Right lung (tissue), 10 donors: ENCODE results near the gene HHIPL2. TPM values are rescaled to one million over a fixed set of nuclear protein-coding genes. Genes with fewer than 3 reads are reported as not detected.

ENCODE experiments used
- DNase-seq, 2 donors: peaks; one replicate each; pipeline ENCODE4 v3.0.0-alpha.2; 2013
- long read RNA-seq, 8 donors: transcript quantifications; one replicate each; lab custom pipeline, GENCODE V29; 2026
- polyA plus RNA-seq, 5 donors: library from polyadenylated mRNA; unstranded; fragments of 120-200 nt; gene quantifications; one replicate each; pipeline versions ENCODE4 v1.2.1 to v1.2.3, GENCODE V29; 2013; ENCODE audit warnings: inconsistent platforms in 1 of 5, low replicate concordance in 1 of 5; ENCODE audit not compliant: insufficient read length in 5 of 5, insufficient read depth in 1 of 5

HHIPL2 gene
- polyA plus RNA-seq = 1 to 10 TPM in 1 of 5 donors, under 1 TPM in 4; 0.63 to 1.4 (median 0.79) TPM
- long read RNA-seq, donor 1 = 0 reads
- long read RNA-seq, donor 2 = 0 reads
- long read RNA-seq, donor 3, partial matches to known transcripts = 0 of 1 reads
- long read RNA-seq, donor 3, other reads (novel, unspliced or antisense) = 0 of 1 reads
- long read RNA-seq, donor 4 = 0 reads
- long read RNA-seq, donor 5 = 0 reads
- long read RNA-seq, donor 6 = 0 reads
- long read RNA-seq, donor 7 = 0 reads
- long read RNA-seq, donor 8 = 0 reads

DNA sequence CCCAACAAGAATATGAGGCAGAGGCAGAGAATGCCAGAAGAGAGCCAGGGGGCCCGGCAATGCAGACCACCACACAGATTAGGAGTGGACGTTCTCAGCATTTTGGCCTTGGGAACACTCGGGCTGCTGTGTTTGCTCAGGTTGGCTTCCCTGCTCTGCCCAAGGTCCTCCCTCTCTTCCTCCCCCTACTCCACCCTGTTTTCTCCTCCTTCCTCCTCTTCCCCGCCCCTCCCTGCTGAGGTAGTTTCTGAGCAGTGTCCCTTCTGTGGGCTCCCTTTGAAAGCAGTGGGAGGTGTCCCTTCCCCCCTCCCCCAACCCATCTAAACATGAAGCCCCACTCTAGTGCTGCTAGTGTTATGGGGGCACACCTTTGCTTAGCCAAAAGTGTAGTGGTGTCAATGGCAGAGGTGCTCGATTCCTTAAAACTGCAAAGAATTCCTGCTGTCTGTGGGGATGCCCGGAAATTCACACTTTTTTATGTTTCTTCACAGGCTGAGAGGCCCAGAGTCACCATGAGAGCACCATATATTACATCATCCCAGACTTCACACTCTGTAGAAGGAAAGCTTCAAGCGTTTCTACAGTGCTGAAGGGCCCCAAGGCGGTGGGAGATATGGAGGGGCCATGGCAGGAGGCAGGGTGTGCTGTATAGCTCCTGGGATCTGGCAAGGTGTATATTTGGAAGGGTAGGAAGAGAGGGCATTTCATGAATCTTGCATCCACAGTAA lies at the start of gene HHIPL2:
Gene HHIPL2, minus strand, starts transcription at position 161 of the 728 bp plus-strand sequence. Its CDS starts 60 bp downstream, at position 101.
- DNase-seq = no peak

GRCh38 chr1:222596696-222597095 lies 48.8 kb upstream of the HHIPL2 start:
- no peak for DNase-seq

GRCh38 chr1:222594789-222595188 lies 46.9 kb upstream of the HHIPL2 start:
- no peak for DNase-seq

DNA sequence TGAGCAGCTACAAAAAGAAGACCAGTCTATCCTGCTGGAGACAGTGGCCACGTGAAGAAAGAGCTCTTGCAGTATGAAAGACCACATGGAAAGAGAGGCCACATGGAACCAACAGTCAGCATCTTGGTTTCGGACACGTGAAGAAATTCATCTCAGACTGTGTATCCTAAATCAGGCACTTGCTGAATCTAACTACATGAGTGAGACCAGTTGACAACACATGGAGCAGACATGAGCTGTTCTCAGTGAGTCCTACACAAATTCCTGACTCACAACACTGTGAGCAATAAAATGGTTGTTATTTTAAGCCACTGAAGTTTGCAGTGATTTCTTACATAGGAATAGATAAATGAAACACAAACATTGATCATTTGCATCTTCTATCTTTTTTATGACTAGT lies 44.3 kb upstream of the HHIPL2 start:
- DNase-seq = no peak

DNA sequence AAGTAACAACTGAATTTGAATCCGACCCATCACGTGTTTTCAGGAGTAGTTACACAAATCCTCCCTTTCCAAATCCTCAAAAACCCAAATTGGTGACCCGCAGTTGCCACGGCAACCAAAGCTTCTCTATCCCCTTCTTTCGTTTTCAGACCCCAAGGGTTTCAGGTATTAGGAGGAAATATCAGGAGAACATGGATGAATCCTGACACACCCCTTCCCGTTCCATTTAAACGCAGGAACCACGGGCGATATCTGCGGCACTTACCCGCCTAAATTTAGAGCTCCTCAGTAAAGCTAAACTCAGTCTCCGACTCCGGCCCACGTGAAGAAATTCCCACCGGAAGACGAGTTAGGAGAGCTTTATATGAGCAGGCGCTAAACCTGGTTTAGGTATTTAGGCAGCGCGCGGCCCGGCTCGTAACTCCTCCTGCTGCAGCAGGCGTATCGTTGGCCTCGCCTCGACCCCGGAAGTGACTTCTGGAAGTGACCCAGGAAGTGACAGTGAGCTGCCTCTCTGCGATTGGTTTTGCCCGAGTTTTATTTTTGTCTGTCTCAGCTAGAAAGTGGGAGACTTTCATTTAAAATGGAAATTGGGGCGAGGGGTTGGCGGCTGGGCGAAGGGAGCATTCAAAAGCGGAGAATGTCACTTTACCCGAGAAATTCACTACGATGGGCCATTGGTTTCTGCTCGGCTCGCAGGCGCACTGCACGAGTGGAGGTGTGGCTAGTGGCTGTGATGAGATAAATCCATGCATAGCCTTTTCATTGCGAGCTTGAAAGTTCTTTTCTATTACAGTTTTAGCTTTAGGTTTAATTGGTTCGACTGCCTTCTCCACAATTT lies 41.8 kb upstream of the HHIPL2 start, which contains the start of gene TAF1A:
Gene TAF1A, minus strand, starts transcription at position 472 of the 841 bp plus-strand sequence.
- peak; percentile 86 to 91 for DNase-seq

DNA sequence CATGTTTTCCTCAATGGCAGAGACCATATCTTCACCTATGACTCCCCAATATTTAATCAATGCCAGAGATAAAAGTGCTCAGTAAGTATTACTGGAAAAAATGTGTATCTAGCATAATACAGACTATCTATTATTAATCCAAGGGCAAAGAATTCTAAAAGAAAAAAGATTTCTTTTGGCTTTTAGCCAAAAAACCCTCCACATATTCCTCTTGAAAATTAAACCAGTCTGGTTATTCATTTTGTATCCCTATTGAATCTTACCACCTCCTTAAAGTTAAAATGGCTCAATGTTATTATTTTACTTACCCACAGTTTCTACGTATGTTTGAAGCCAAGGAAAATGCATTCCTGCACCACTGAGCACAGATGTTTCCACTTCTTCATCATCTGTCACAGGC lies 40.2 kb upstream of the HHIPL2 start:
- DNase-seq = no peak

GRCh38 chr1:222586842-222587241 lies 38.9 kb upstream of the HHIPL2 start:
- no peak for DNase-seq

DNA sequence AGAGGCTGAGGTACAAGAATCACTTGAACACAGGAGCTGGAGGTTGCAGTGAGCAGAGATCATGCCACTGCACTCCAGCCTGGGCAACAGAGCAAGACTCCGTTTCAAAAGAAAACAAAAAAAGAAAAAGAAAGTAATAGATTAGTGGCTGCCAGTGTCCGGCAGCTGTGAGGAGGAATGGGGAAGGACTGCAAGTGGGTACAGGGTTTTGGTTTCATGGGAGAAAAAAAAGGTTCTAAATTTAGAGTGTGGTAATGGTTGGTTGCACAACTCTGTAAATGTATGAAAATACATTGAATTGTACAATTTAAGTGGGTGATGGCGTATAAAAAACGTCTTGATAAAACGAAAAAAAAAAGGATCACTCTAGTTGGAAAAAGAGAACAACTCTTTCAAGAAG lies 35.2 kb upstream of the HHIPL2 start:
- DNase-seq = no peak

DNA sequence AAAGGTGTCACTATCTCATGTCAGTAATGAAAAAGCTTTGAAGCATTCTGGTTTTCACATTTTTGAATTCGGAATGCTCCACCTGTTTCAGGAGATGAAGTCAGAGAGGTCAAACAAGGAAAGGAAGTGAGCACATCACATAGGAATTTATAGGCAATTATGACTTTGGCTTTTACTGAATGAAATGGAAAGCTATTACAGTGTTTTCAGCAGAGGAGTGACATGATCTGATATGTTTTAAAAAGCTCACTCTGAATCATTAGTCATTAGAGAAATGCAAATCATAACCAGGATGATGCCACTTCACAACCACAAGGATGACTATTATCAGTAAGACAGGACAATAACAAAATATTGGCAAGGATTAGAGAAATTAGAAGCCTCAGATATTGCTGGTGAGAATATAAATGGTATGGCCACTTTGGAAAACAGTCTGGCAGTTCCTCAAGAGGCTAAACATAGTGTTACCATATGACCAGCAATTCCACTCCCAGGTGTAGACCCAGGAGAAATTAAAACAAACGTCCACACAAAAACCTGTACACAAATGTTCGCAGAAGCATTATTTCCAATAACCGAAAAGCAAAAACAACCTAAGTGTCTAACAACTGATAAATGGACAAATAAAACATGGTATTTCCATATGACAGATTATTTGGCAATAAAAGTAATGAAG lies 34.3 kb upstream of the HHIPL2 start:
- DNase-seq = no peak

GRCh38 chr1:222579316-222579715 lies 31.4 kb upstream of the HHIPL2 start:
- DNase-seq = no peak

DNA sequence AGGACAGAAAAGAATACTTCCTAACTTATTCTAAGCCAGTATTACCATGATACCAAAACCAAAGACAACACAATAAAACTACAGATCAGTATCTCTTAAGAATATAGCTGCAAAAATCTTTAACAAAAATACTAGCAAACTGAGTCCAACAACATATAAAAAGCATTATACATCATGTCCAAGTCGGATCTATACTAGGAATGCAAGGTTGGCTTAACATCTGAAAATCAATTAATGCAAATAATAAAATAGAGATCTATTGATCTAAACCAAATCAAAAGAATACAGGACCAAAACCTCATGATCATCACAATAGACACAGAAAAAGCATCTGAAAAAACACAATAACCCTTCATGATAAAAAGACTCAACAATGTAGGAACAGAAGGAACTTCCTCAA lies 22.9 kb upstream of the HHIPL2 start:
- DNase-seq = no peak

DNA sequence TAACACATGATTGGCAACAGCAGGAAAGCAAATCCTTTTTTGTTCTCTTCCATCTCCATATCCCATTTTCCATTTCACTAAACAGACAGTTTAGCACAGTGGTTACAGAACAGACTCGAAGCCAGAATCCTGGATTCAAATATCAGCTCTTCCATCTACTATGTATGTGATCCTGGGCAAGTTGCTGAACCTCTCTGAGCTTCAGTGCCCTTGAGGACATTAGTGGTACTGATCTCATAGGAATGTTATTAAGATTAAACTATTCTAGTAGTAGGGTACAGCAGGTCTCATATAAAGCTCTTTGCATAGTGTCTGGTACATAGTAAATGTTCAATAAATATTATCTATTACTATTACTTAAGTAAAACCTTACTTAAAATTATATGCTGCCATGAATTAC lies 13.8 kb upstream of the HHIPL2 start:
- no peak for DNase-seq

DNA sequence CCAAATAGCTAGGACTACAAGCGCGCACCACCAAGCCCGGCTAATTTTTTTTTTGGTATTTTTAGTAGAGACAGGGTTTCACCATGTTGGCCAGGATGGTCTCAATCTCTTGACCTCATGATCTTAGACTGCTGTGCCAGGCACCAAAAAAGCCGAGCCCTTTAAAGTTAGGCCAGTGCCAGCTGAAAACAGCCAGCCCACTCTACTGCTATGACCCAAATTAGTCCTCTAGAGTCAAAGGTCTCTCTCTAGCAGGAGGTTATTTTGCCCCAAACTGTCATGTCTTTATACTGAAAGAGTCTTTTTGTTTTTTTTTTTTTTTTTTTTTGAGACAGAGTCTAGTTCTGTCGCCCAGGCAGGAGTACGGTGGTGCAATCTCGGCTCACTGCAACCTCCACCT lies 9.7 kb upstream of the HHIPL2 start:
- DNase-seq = no peak

- DNase-seq = no peak
Measured at GRCh38 chr1:222557148-222557547, 9.2 kb upstream of the HHIPL2 start.

DNA sequence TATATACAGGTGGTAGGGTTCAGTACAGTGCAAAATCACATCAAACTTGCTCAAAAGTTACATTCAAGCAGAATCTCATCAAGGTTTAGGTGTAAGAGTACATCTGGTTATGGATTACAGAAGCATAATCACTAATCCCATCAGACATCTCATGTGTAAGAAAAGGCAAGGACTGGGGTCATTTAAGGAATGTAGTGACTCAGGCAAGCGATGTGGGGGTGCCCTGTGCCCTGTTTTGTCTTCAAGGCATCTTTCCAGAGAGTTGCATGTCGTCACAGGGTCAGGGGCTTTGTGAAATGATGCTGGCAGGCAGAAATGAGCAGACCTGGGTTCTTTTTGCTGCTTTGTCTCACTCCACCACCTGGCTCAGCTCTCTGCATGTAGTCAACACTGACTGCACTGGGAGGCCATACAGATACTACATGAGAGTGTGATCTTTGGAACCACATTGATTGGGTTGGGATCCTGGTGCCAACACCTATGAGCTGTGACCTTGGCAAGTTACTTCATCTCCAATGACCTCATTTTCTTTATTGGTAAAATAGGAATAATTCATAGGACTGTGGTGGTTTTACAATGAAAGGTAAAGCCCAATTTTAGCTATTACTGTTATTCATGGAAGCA lies 8.2 kb upstream of the HHIPL2 start:
- DNase-seq = no peak

DNA sequence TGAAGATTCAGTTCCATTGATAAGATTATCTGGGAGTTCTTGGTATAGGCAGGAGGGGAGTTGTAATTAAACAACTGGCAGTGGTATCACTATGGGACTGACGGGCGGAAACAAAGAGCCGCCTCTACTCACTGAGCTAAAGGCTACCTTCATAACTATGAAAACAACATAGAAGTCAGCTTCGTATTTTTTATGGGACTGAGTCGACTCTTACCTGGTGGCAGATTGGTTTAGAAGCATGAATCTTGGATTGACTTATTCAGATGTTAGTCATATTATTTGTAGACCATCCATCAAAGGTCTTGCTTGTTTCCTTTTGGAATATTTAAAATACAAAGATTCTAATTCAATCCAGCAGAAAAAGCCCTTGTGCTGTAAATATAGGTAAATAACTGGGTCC lies 6.3 kb upstream of the HHIPL2 start:
- DNase-seq = no peak

DNA sequence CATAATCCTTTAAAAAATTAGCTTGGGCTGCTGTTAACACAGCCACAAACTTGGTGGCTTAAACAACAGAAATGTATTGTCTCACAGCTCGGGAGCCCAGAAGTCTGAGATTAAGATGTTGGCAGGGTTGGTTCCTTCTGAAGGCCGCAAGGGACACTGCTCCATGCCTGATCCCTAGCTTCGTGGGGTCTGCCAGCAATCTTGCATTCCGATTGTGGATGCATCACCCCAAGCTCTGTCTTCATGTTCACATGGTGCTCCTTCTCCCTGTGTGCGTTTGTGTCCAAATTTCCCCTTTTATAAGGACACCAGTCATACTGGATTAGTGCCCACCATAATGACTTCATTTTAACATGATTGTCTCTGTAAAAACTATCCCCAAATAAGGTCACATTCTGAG lies 5.0 kb upstream of the HHIPL2 start:
- no peak for DNase-seq

GRCh38 chr1:222547260-222547614 lies 667 bp downstream of the HHIPL2 start:
- no peak for DNase-seq

GRCh38 chr1:222546548-222547259 lies 1.2 kb downstream of the HHIPL2 start:
- DNase-seq = peak; percentile 4 to 17

- no peak for DNase-seq
Measured at GRCh38 chr1:222546091-222546490, 1.8 kb downstream of the HHIPL2 start.

GRCh38 chr1:222543817-222544216 lies 4.1 kb downstream of the HHIPL2 start:
- no peak for DNase-seq
